Smooth muscle cell (in vitro differentiated cells): ENCODE data around the gene ADGRG6. TPM values are rescaled to one million over a fixed set of nuclear protein-coding genes. Genes with fewer than 3 reads are reported as not detected.

Source experiments
- DNase-seq: peaks from one replicate; lab custom pipeline; 2025; ENCODE audit not compliant: unreplicated experiment; lab: John Stamatoyannopoulos, UW
- H2AFZ ChIP-seq: fragments of 200-600 bp; sonication (generic); 2 replicates; pipeline ENCODE4 v1.6.0; 2016; ENCODE audit warnings: antibody characterized with exemption, low read depth, mild to moderate bottlenecking
- H3F3A ChIP-seq: fragments of 200-600 bp; sonication (generic); 2 replicates; pipeline ENCODE4 v1.6.0; 2017; ENCODE audit warnings: antibody characterized with exemption, low read depth
- H3K27ac ChIP-seq: fragments of 200-600 bp; sonication (generic); 2 replicates; pipeline ENCODE4 v1.5.1; 2016; ENCODE audit warnings: low read depth, mild to moderate bottlenecking
- H3K27me3 ChIP-seq: fragments of 200-600 bp; sonication (generic); 2 replicates; pipeline ENCODE4 v1.6.1; 2016; ENCODE audit warnings: low read depth, mild to moderate bottlenecking
- H3K36me3 ChIP-seq: fragments of 200-600 bp; sonication (generic); 2 replicates; pipeline ENCODE4 v1.5.1; 2016; ENCODE audit warnings: low read depth
- H3K4me1 ChIP-seq: fragments of 200-600 bp; sonication (generic); 2 replicates; pipeline ENCODE4 v1.5.1; 2016; ENCODE audit warnings: low read depth
- H3K4me2 ChIP-seq: fragments of 200-600 bp; sonication (generic); 2 replicates; pipeline ENCODE4 v1.6.0; 2016; ENCODE audit warnings: mild to moderate bottlenecking
- H3K4me3 ChIP-seq: fragments of 200-600 bp; sonication (generic); 2 replicates; pipeline ENCODE4 v1.5.1; 2016; ENCODE audit warnings: mild to moderate bottlenecking
- H3K79me2 ChIP-seq: fragments of 200-600 bp; sonication (generic); 2 replicates; pipeline ENCODE4 v1.6.0; 2016; ENCODE audit warnings: low read depth, mild to moderate bottlenecking
- H3K9ac ChIP-seq: fragments of 200-600 bp; sonication (generic); 2 replicates; pipeline ENCODE4 v1.6.0; 2016; ENCODE audit warnings: low read depth
- H3K9me3 ChIP-seq: fragments of 200-600 bp; sonication (generic); replicated peaks from 2 replicates; pipeline ENCODE4 v1.5.1; 2016; ENCODE audit warnings: low read depth
- H4K20me1 ChIP-seq: fragments of 200-600 bp; sonication (generic); 2 replicates; pipeline ENCODE4 v1.6.0; 2016; ENCODE audit warnings: low read depth
- CTCF ChIP-seq: fragments of 200-600 bp; sonication (generic); IDR thresholded peaks from 2 replicates; pipeline ENCODE4 v1.5.1; 2017; ENCODE audit warnings: borderline replicate concordance, mild to moderate bottlenecking, antibody characterized with exemption; ENCODE audit not compliant: insufficient read depth, poor library complexity, severe bottlenecking
- WGBS: methylation state at CpG from one replicate; pipeline ENCODE4 v1.1.7; 2016; ENCODE audit warnings: low lambda C conversion rate; 5-methylcytosine and 5-hydroxymethylcytosine counted together
- polyA plus RNA-seq: library from polyadenylated mRNA; unstranded; fragments of >200 nt; fragmentation: Nextera tagmentation; extraction: Ambion mirVana; gene quantifications from 2 replicates; pipeline ENCODE4 v1.2.1, GENCODE V29; 2016
- total RNA-seq: library from RNA; depleted of rRNA; stranded (reverse); fragments of >200 nt; gene quantifications from 2 replicates; pipeline ENCODE4 v1.2.3, GENCODE V29; 2014

Gene ADGRG6
- total and polyA plus RNA-seq, 2 experiments from 2014 or later = 0.77 to 14.2 TPM

GRCh38 chr6:142300758-142301650, 803 bp upstream of the ADGRG6 start:
- Histone ChIP-seq H3K9ac (peak overlapping the region; percentile 51), H3K36me3 (no peaks in the 10 kb centered on the region), H3F3A (no peaks in the 10 kb centered on the region), H4K20me1 (no peaks in the 10 kb centered on the region), H3K4me3 (peak overlapping the region; percentile 76), H3K9me3 (no peaks in the 10 kb centered on the region), H3K4me2 (peak overlapping the region; percentile 98), H3K27me3 (peaks cover 6% of the 10 kb centered on the region), H3K4me1 (no peaks in the 10 kb centered on the region), H3K27ac (no peak overlapping the region), H2AFZ (peak overlapping the region; percentile 94), H3K79me2 (no peaks in the 10 kb centered on the region)
- WGBS = 20% methylated on average over 26 of the region's 31 CpGs
- no peak for TF ChIP-seq CTCF
- DNase-seq = no peak

DNA sequence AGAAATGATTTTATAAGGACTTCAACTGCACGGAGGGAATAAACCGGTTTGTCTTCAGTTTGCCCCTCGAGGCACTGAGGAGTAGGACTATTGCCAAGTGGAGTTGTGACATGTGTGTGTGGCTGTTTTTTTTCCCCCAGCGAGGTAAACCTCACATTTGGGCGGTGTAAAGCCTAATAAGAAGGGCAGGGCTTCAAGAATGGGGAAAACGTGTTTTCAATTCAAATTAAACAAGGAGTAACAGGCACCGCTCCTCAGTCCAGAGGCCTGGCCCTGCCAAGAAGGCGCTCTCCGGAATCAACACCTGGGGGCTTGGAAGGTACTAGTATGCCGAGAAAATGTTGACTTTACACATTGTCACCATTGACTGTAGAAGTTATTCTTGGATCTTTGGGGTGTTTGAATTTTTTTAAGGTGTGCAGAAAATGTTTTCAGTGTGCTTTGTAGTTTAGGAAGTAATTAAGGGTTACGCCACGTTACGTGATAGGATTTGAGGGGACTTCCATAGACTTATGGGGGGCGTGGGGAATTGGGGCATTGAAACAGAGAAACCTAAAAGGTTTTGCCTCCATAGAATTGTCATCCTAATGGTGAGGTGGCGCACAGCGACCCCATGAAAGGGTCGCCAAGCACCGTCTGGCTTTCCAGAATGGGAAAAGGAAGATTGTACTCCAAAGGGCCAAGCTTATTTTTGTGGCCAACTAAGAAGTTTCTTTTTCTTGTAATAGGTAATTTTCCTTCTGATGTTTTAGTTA, 791 bp downstream of the ADGRG6 start:
- TF ChIP-seq CTCF = no peak
- no peaks in the 10 kb centered on the region for H3K9me3 ChIP-seq
- H3K79me2 ChIP-seq = no peaks in the 10 kb centered on the region
- H3K36me3 ChIP-seq = no peaks in the 10 kb centered on the region
- 63% methylated on average over 18 of the region's 18 CpGs for WGBS
- no peak overlapping the region for H3K27ac ChIP-seq
- H3F3A ChIP-seq = no peaks in the 10 kb centered on the region
- no peak overlapping the region for H3K9ac ChIP-seq
- H3K4me2 ChIP-seq = peak overlapping the region; percentile 98
- DNase-seq = no peak
- H2AFZ ChIP-seq = peak overlapping the region; percentile 94
- peaks cover 6% of the 10 kb centered on the region for H3K27me3 ChIP-seq
- no peaks in the 10 kb centered on the region for H3K4me1 ChIP-seq
- H4K20me1 ChIP-seq = no peaks in the 10 kb centered on the region
- peak overlapping the region; percentile 76 for H3K4me3 ChIP-seq

- 87% methylated on average over 2 of the region's 2 CpGs for WGBS
Measured at GRCh38 chr6:142303176-142303533, 1.3 kb downstream of the ADGRG6 start.

More at GRCh38 chr6:142303176-142303533, 1.3 kb downstream of the ADGRG6 start:
- Histone ChIP-seq H3K36me3 (no peaks in the 10 kb centered on the region), H3K4me2 (peak overlapping the region; percentile 98), H2AFZ (no peak overlapping the region), H3K9ac (no peak overlapping the region), H3K4me3 (peak overlapping the region; percentile 76), H4K20me1 (no peaks in the 10 kb centered on the region), H3K4me1 (no peaks in the 10 kb centered on the region), H3K27ac (no peak overlapping the region), H3F3A (no peaks in the 10 kb centered on the region), H3K9me3 (no peaks in the 10 kb centered on the region), H3K27me3 (peaks cover 6% of the 10 kb centered on the region), H3K79me2 (no peaks in the 10 kb centered on the region)
- TF ChIP-seq CTCF = no peak
- DNase-seq = no peak
